Measurements from ENCODE around the gene NOL4L. TPM values are rescaled to one million over a fixed set of nuclear protein-coding genes. Genes with fewer than 3 reads are reported as not detected.

NOL4L gene
- total RNA-seq, 4 donors from 2014 or later = 2.6 to 12.8 (median 6.4) TPM

- TF ChIP-seq POLR2AphosphoS5 (IDR thresholded peaks at IDR 0.05) = no peak
- no peak for TF ChIP-seq EP300 (IDR thresholded peaks at IDR 0.05)
- TF ChIP-seq POLR2A (IDR thresholded peaks at IDR 0.05) = no peak
- no peak for TF ChIP-seq CTCF (IDR thresholded peaks at IDR 0.05)
- Histone ChIP-seq H3K27me3 (no peaks in the 10 kb centered on the region), H3K36me3 (no peaks in the 10 kb centered on the region), H3K27ac (peak overlapping the region; percentile 85), H3K4me1 (peaks cover 48% of the 10 kb centered on the region), H3K9me3 (no peaks in the 10 kb centered on the region), H3K4me3 (peak overlapping the region; percentile 33)
- DNase-seq (ENCODE audit: low spot score in 2 of 2) = no peak
- WGBS = 80% methylated on average over 15 of the region's 18 CpGs
These were observed 111.0 kb downstream of the NOL4L start for GRCh38 chr20:32474009-32474716.

GRCh38 chr20:32473231-32474008, 111.7 kb downstream of the NOL4L start:
- Histone ChIP-seq H3K9me3 (no peaks in the 10 kb centered on the region), H3K27me3 (no peaks in the 10 kb centered on the region), H3K4me3 (peak overlapping the region; percentile 0), H3K4me1 (peaks cover 49% of the 10 kb centered on the region), H3K36me3 (no peaks in the 10 kb centered on the region), H3K27ac (peak overlapping the region; percentile 23)
- WGBS = 68% methylated on average over 23 of the region's 29 CpGs
- TF ChIP-seq CTCF (IDR thresholded peaks at IDR 0.05) = no peak
- no peak for TF ChIP-seq EP300 (IDR thresholded peaks at IDR 0.05)
- no peak for TF ChIP-seq POLR2AphosphoS5 (IDR thresholded peaks at IDR 0.05)
- no peak for TF ChIP-seq POLR2A (IDR thresholded peaks at IDR 0.05)
- no peak for DNase-seq (ENCODE audit: low spot score in 2 of 2)

- no peaks in the 10 kb centered on the region for H3K36me3 ChIP-seq
- no peaks in the 10 kb centered on the region for H3K9me3 ChIP-seq
- TF ChIP-seq EP300 (IDR thresholded peaks at IDR 0.05) = no peak
- TF ChIP-seq POLR2AphosphoS5 (IDR thresholded peaks at IDR 0.05) = no peak
- no peak for TF ChIP-seq CTCF (IDR thresholded peaks at IDR 0.05)
- TF ChIP-seq POLR2A (IDR thresholded peaks at IDR 0.05) = no peak
- H3K27me3 ChIP-seq = no peaks in the 10 kb centered on the region
- no CpG with 5 or more reads among the region's 6 CpGs for WGBS
- peak overlapping the region; percentile 0 for H3K4me3 ChIP-seq
- DNase-seq (ENCODE audit: low spot score in 2 of 2) = no peak
- H3K27ac ChIP-seq = peak overlapping the region; percentile 23
- H3K4me1 ChIP-seq = peaks cover 56% of the 10 kb centered on the region
These were observed 112.4 kb downstream of the NOL4L start for GRCh38 chr20:32472581-32473207.

GRCh38 chr20:32470940-32471339, 114.2 kb downstream of the NOL4L start:
- no peak for TF ChIP-seq CTCF (IDR thresholded peaks at IDR 0.05)
- TF ChIP-seq POLR2AphosphoS5 (IDR thresholded peaks at IDR 0.05) = no peak
- TF ChIP-seq EP300 (IDR thresholded peaks at IDR 0.05) = no peak
- TF ChIP-seq POLR2A (IDR thresholded peaks at IDR 0.05) = no peak
- H3K9me3 ChIP-seq = no peaks in the 10 kb centered on the region

More at GRCh38 chr20:32470940-32471339, 114.2 kb downstream of the NOL4L start:
- peaks cover 51% of the 10 kb centered on the region for H3K4me1 ChIP-seq
- no peak for DNase-seq (ENCODE audit: low spot score in 2 of 2)
- no peak overlapping the region for H3K27ac ChIP-seq
- H3K27me3 ChIP-seq = no peaks in the 10 kb centered on the region
- WGBS = 84% methylated on average over 9 of the region's 9 CpGs
- H3K36me3 ChIP-seq = no peaks in the 10 kb centered on the region
- no peak overlapping the region for H3K4me3 ChIP-seq

All from suprapubic skin (tissue), 4 donors.